ENCODE results near the gene ZNF385A.

DNA sequence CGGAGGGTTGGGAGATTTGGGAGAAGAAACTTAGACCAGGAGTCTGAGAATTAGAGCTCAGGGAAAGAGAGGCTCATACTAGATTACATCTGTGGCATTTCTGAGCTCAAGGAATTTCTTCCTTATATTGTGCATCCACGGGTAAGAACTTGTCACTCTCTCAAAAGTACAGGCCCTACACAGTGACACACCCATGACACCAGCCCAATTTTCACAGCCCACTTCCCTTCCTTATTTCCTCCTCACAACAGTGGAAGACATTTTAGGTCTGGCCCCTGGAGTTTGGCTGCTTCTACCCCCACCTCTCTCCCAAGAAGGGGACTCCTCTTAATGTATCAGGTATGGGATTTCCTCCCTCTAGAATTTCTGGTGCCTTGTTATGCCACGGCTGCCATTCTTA, 9.2 kb upstream of the ZNF385A start:
- TF ChIP-seq, protein P1, sequence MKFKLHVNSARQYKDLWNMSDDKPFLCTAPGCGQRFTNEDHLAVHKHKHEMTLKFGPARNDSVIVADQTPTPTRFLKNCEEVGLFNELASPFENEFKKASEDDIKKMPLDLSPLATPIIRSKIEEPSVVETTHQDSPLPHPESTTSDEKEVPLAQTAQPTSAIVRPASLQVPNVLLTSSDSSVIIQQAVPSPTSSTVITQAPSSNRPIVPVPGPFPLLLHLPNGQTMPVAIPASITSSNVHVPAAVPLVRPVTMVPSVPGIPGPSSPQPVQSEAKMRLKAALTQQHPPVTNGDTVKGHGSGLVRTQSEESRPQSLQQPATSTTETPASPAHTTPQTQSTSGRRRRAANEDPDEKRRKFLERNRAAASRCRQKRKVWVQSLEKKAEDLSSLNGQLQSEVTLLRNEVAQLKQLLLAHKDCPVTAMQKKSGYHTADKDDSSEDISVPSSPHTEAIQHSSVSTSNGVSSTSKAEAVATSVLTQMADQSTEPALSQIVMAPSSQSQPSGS (CRISPR knock-in tag; IDR thresholded peaks at IDR 0.05) = no peak
- TF ChIP-seq FOXM1 (IDR thresholded peaks at IDR 0.05; ENCODE audit: low read depth) = no peak
- no peak for TF ChIP-seq FOXM1 (CRISPR knock-in tag; IDR thresholded peaks at IDR 0.05; ENCODE audit: low read depth)
- no peak for TF ChIP-seq GTF2E2 (tag; IDR thresholded peaks at IDR 0.05)
- TF ChIP-seq TCF3 (CRISPR knock-in tag; IDR thresholded peaks at IDR 0.05) = no peak
- TF ChIP-seq ZNF140 (CRISPR knock-in tag; IDR thresholded peaks at IDR 0.05) = no peak
